ENCODE results near the gene TMED3.

DNA sequence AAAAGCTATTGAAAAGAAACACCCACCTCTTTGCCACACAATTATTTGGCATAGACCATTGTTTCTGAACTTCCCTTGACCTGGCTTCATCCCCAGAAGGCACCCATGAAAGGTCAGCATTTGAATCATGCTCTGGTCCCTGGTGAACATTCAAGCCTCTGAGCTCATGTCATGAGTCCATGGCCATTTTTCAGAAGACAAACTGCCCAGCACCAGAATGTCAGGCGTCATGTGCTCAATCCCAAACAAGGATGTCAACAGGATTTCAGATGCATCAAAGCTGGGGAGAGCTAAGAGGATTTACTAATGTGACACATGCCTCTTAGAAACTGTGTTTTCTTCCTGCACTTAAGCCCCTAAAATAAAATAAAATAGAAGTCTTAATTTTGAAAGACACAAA, 41.3 kb downstream of the TMED3 start:
- TF ChIP-seq TCF7L2 (IDR thresholded peaks at IDR 0.05; ENCODE audit: low read depth, low read length) = no peak
- TF ChIP-seq, protein P1, sequence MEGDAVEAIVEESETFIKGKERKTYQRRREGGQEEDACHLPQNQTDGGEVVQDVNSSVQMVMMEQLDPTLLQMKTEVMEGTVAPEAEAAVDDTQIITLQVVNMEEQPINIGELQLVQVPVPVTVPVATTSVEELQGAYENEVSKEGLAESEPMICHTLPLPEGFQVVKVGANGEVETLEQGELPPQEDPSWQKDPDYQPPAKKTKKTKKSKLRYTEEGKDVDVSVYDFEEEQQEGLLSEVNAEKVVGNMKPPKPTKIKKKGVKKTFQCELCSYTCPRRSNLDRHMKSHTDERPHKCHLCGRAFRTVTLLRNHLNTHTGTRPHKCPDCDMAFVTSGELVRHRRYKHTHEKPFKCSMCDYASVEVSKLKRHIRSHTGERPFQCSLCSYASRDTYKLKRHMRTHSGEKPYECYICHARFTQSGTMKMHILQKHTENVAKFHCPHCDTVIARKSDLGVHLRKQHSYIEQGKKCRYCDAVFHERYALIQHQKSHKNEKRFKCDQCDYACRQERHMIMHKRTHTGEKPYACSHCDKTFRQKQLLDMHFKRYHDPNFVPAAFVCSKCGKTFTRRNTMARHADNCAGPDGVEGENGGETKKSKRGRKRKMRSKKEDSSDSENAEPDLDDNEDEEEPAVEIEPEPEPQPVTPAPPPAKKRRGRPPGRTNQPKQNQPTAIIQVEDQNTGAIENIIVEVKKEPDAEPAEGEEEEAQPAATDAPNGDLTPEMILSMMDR (IDR thresholded peaks at IDR 0.05) = no peak
